Measurements from ENCODE around the gene SPINDOC. TPM values are rescaled to one million over a fixed set of nuclear protein-coding genes. Genes with fewer than 3 reads are reported as not detected.
"Not testable (repeated sequence)": the region's sequence is repeated elsewhere in the genome, so short reads cannot be mapped to it uniquely, and the experiment has no call there.

SPINDOC gene
- total RNA-seq, 1 donor from 2014 or later: 40.9 TPM

GRCh38 chr11:63783925-63784592 lies 29.2 kb upstream of the SPINDOC start:
- intact Hi-C loops (cut with micrococcal nuclease): no loop called here

GRCh38 chr11:63785823-63786222 lies 27.4 kb upstream of the SPINDOC start:
- intact Hi-C loops (cut with micrococcal nuclease): no loop called here

GRCh38 chr11:63791495-63792167 lies 21.6 kb upstream of the SPINDOC start:
- intact Hi-C loops (cut with micrococcal nuclease): no loop called here

DNA sequence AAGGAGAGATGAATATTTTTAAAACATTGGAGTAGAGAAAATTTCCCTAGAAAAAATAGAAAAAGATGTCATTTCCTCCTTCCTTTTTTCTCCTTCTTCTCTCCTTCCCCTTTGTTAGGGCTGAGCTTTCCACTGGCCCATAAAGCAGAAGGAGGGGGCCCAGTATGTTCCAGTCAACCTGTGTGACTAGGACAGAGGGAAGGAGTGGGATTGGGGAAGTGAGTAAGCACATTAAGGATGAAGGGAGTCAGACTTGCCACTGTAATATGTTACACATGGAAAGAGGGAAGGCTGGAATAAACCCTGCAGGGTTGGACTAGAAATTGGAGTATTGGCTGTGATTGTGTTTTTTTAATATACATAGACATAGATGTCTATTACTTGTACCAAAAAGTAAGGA lies 20.1 kb upstream of the SPINDOC start:
- intact Hi-C loops (cut with micrococcal nuclease): no loop called here

DNA sequence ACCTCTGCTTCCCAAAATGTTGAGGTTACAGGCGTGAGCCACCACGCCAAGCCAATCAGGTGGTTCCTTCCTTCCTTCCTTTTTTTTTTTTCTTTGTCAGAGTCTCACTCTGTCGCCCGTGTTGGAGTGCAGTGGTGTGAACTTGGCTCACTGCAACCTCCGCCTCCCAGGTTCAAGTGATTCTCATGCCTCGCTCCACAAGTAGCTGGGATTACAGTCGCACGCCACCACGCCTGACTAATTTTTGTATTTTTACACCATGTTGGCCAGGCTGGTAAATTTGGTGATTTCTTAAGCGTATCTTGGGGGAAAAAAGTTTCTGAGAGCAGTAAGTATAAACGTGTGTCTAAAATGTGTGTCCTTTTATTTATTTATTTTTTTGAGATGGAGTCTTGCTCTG lies 18.2 kb upstream of the SPINDOC start:
- intact Hi-C loops (cut with micrococcal nuclease): no loop called here

DNA sequence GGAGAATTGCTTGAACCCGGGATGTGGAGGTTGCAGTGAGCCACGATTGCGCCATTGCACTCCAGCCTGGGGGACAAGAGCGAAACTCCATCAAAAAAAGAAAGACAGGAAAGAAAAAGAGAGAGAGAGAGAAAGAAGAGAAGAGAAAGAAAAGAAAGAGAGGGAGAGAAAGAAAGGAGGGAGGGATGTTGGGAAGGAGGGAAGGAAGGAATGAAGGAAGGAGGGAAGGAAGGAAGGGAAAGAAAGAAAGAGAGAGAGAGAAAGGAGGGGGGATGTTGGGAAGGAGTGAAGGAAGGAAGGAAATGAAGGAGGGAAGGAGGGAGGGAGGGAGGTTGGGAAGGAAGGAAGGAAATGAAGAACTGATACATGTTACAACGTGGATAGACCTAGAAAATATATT lies 12.3 kb upstream of the SPINDOC start:
- intact Hi-C loops (cut with micrococcal nuclease): no loop called here

DNA sequence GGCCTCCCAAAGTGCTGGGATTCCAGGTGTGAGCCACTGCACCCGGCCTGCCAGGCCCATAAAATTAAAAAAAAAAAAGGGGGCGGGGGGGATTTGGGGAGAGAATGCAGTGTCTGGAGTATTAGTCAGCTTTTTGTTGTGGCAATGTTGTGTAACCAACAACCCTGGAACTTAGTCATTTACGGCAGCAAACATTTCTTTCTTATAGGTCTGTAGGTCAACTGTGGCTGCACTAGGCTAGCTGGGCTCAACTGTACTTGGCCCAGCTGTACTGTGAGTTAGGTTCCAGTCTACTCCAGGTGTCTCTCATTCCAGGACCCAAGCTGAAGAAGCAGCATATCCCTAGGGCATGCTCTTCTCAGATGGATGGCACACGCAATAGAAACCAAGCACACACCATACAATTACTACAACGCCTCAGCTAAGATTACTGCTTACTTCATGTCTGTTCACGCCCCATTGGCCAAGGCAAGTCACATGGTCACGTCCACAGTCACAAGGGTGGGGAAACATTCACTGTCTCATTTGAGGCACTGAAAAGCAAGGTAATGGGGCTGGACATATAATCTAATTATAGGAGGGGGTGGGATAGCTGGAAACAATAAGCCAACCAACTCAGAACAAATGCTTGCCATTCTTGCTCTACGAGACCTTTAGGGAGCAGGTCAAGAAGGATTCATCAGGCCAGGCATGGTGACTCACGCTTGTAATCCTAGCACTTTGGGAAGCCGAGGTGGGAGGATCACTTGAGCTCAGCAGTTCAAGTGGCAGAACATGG lies 10.4 kb upstream of the SPINDOC start:
- intact Hi-C loops (cut with micrococcal nuclease): no loop called here

DNA sequence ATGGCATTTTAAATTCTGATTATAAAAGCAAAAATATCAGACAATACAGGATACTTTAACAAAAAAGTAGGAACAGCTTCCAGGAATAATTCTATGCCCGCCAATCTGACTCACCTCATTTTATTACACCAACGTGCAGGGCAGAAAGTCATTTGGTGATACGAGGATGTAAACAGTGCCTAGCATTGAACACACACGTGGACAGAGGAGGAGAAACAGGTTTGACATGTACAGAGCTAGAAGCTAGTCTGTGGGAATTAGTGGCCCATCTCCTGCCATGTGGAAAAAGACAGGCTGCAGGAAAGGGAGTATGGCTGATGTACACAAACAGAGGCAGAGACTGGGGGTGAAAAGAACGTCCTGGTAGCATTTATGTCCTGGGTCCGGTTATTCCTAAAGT lies 9.0 kb upstream of the SPINDOC start:
- intact Hi-C loops (cut with micrococcal nuclease): no loop called here

DNA sequence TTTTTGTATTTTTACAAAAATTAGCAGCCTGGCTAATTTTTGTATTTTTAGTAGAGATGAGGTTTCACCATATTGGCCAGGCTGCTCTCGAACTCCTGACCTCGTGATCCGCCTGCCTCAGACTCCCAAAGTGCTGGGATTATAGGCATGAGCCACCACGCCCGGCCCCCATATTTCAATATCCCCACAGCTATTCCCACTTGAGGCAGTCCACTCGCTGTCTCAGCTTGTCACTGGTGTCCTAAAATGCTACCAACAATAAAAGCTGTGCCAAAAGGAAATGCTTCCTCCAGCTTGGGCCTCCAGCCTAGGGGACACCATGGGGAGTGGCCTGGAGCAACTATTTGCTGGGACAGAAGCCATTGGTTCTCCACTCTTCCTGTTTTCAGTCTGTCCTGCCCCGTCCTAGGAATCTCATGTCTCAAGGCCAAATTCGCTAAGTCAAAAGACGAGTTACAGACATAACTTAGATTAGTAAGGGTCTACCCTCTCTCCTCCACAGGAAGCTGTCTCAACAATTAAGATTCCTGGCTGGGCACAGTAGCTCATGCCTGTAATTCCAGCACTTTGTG lies 7.3 kb upstream of the SPINDOC start:
- intact Hi-C loops (cut with micrococcal nuclease): no loop called here

DNA sequence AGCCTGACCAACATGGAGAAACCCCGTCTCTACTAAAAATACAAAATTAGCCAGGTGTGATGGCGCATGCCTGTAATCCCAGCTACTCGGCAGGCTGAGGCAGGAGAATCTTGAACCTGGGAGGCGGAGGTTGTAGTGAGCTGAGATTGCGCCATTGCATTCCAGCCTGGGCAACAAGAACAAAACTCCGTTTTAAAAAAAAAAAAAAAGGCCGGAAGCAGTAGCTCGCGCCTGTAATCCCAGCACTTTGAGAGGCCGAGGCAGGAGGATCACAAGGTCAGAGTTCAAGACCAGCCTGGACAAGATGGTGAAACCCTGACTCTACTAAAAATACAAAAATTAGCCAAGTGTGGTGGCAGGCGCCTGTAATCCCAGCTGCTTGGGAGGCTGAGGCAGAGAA lies 2.9 kb upstream of the SPINDOC start:
- intact Hi-C loops (cut with micrococcal nuclease): not testable (repeated sequence)

DNA sequence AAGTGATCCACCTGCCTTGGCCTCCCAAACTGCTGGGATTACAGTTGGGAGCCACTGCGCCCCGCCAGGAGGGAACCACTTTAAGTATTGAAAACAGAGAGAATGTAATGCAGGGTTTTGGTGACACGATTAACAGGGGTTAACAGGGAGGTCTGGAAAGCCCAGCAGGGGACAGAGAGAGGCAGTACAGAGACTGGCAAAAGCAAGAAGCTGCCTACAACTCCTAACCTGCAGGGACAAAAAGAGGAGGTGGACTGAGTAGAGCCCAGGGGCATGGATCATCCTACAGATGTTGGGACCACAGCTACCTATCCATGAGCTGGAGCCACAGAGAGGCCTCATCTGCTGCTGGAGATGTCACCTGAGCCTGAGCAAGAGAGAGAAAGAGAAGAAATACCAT lies 1.7 kb upstream of the SPINDOC start:
- intact Hi-C loops (cut with micrococcal nuclease): no loop called here

GRCh38 chr11:63813563-63814382 lies 517 bp downstream of the SPINDOC start:
- intact Hi-C loops (cut with micrococcal nuclease): loop anchor here (1.0 to 2.0 kb wide), 4 partner anchors 25 to 132 kb away; partner anchors contain the start of gene RTN3

- intact Hi-C loops (cut with micrococcal nuclease): loop anchor here (2.0 kb wide), 1 partner anchor 74 kb away; no protein-coding TSS in a partner anchor
Measured at GRCh38 chr11:63814383-63814736, 1.1 kb downstream of the SPINDOC start.

DNA sequence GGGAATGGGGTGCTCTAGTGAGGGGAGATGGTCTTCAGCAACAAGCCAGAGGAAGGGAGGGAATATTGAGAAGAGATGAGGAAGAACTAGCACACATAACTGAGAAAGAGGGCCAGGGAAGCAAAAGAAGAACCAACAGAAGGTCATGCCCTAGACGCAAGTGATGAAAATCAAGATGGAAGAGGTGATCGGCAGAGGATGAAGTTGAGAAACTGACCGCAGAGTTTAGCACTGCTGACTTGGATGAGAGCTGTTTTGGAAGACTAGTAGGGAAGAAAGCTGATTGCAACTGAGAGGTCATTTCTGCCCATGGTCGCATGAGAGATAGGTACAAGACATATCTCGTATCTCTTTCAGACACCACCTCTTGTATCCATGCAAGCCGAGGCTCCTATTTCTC lies 2.9 kb downstream of the SPINDOC start:
- intact Hi-C loops (cut with micrococcal nuclease): no loop called here

GRCh38 chr11:63816732-63817131 lies 3.5 kb downstream of the SPINDOC start:
- intact Hi-C loops (cut with micrococcal nuclease): no loop called here

- intact Hi-C loops (cut with micrococcal nuclease): no loop called here
Measured at GRCh38 chr11:63817758-63818498, 4.7 kb downstream of the SPINDOC start.

- intact Hi-C loops (cut with micrococcal nuclease): no loop called here
Measured at GRCh38 chr11:63818609-63819008, 5.4 kb downstream of the SPINDOC start.

DNA sequence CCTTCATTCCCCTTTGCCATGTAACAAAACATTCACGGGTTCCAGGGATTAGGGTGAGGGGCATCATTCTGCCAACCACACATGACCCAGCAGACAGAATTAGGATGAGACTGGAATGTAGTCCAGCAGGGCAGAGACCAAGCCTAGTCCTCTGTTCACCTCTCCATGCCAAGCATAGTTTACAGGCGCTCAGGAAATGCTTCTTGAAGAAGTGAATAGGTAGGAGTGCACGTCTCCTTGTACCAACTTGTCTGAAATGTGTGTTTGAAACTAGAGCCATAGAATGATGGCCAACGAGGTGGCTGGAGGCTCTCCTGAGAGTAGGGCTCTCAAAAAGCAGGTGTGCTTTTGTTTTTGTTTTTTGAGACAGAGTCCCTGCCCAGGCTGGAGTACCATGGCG lies 8.2 kb downstream of the SPINDOC start:
- intact Hi-C loops (cut with micrococcal nuclease): no loop called here

DNA sequence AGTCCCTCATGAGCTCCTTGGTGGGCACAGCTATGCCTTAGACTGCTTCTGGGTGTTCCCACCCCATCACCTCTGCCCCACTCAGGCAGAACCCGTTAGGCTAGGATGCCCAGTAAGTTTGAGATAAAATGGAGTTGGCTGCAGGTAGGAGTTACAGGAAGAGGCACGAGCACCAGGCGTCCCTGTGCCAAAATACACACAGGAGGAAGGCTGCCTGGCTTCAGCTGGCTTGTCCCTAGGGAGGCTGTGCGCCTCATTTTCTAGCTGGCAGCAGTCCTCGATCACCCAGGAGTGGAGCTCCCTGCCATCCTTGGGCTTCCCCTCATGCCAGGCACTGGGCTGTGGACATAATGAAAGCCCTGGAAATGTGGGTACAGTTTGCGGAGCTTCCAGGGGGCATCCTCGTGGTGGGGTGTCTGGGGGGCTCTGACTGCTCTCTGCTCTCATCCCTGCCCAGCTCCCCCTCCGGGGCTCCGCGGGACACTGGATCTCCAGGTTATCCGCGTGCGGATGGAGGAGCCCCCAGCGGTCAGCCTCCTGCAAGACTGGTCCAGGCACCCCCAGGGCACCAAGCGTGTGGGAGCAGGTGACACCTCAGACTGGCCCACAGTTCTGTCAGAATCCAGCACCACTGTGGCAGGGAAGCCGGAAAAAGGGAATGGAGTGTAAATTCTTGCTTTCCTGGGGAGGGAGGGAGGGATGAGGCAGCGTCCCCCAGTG lies 13.4 kb downstream of the SPINDOC start:
- intact Hi-C loops (cut with micrococcal nuclease): no loop called here

Measured in T-helper 1 cell treated with Interleukin-12 subunit alpha and Interleukin-12 subunit beta and Interleukin-4 antibody, amounts not matched to agents 30 ng/mL and 1 ng/mL, for 36 hours (primary cell).